WTC11 (cell line): ENCODE data around the gene PVALB. TPM values are rescaled to one million over a fixed set of nuclear protein-coding genes. Genes with fewer than 3 reads are reported as not detected.

Source experiments
- ATAC-seq: fragments of 200-7000 bp; cut with Tn5 transposase; 2 replicates; pipeline ENCODE4 v1.10.0; 2021; ENCODE audit warnings: mild to moderate bottlenecking, moderate library complexity
- CTCF ChIA-PET: fragments of 300-600 bp; sonication (Branson Sonifier 250); formaldehyde crosslinking; loops from one replicate; lab custom pipeline; 2021; ENCODE audit warnings: antibody characterized with exemption; lab: Charles Lee
- POLR2A ChIA-PET: fragments of 350-600 bp; sonication (Branson Sonifier 250); formaldehyde crosslinking; loops from one replicate; lab custom pipeline; 2021; ENCODE audit warnings: antibody characterized with exemption; lab: Charles Lee
- DNase-seq: peaks from one replicate; pipeline ENCODE4 v3.0.0; 2021; ENCODE audit warnings: low spot score
- H3K27ac Mint-ChIP-seq: 2 replicates; pipeline ENCODE4 v1.8.0; 2021; ENCODE audit warnings: mixed read lengths
- H3K27me3 Mint-ChIP-seq: 2 replicates; pipeline ENCODE4 v1.8.0; 2021; ENCODE audit warnings: low read depth, mild to moderate bottlenecking, moderate library complexity, mixed read lengths
- H3K36me3 Mint-ChIP-seq: 2 replicates; pipeline ENCODE4 v1.8.0; 2021; ENCODE audit warnings: mixed read lengths
- H3K4me1 Mint-ChIP-seq: 2 replicates; pipeline ENCODE4 v1.8.0; 2022; ENCODE audit warnings: mixed read lengths
- H3K4me3 Mint-ChIP-seq: 2 replicates; pipeline ENCODE4 v1.8.0; 2021; ENCODE audit warnings: mild to moderate bottlenecking, moderate library complexity, mixed read lengths
- H3K9me3 Mint-ChIP-seq: 2 replicates; pipeline ENCODE4 v1.8.0; 2021; ENCODE audit warnings: mixed read lengths
- AFF4 ChIP-seq: sonication (generic); formaldehyde crosslinking; IDR thresholded peaks from 2 replicates; pipeline ENCODE4 v1.8.1; 2023; ENCODE audit warnings: mild to moderate bottlenecking, missing genetic modification reagents, borderline replicate concordance
- ATF2 ChIP-seq: sonication (generic); formaldehyde crosslinking; IDR thresholded peaks from 2 replicates; pipeline ENCODE4 v1.8.1; 2022; ENCODE audit warnings: low read depth, missing genetic modification reagents, borderline replicate concordance
- ATF3 ChIP-seq: sonication (generic); formaldehyde crosslinking; conservative IDR thresholded peaks from 2 replicates; pipeline ENCODE4 v1.8.1; 2022; ENCODE audit warnings: mild to moderate bottlenecking, missing genetic modification reagents
- ATF6 ChIP-seq: sonication (generic); formaldehyde crosslinking; IDR thresholded peaks from 2 replicates; pipeline ENCODE4 v1.8.1; 2023; ENCODE audit warnings: mild to moderate bottlenecking, missing genetic modification reagents
- E2F5 ChIP-seq: sonication (generic); formaldehyde crosslinking; IDR thresholded peaks from 2 replicates; pipeline ENCODE4 v1.8.1; 2022; ENCODE audit warnings: mild to moderate bottlenecking, moderate library complexity, missing genetic modification reagents
- FOXJ3 ChIP-seq: sonication (generic); formaldehyde crosslinking; IDR thresholded peaks from 2 replicates; pipeline ENCODE4 v1.9.0; 2021; ENCODE audit warnings: missing genetic modification reagents, mild to moderate bottlenecking, borderline replicate concordance
- FOXP1 ChIP-seq: sonication (generic); formaldehyde crosslinking; IDR thresholded peaks from 2 replicates; pipeline ENCODE4 v1.8.0; 2022; ENCODE audit warnings: missing genetic modification reagents, mild to moderate bottlenecking, moderate library complexity, borderline replicate concordance
- GTF2I ChIP-seq: fragments of 250-450 bp; sonication (Bioruptor Pico); conservative IDR thresholded peaks from 2 replicates; pipeline ENCODE4 v1.4.0; 2021; ENCODE audit warnings: mild to moderate bottlenecking
- NFE2L1 ChIP-seq: sonication (generic); formaldehyde crosslinking; IDR thresholded peaks from 2 replicates; pipeline ENCODE4 v1.8.1; 2023; ENCODE audit warnings: missing genetic modification reagents
- NR2C2 ChIP-seq: sonication (generic); formaldehyde crosslinking; IDR thresholded peaks from 2 replicates; pipeline ENCODE4 v1.8.0; 2022; ENCODE audit warnings: mild to moderate bottlenecking, missing genetic modification reagents
- RELA ChIP-seq: sonication (generic); formaldehyde crosslinking; IDR thresholded peaks from 2 replicates; pipeline ENCODE4 v1.8.1; 2022; ENCODE audit warnings: missing genetic modification reagents, mild to moderate bottlenecking, borderline replicate concordance
- SMAD4 ChIP-seq: sonication (generic); formaldehyde crosslinking; IDR thresholded peaks from 2 replicates; pipeline ENCODE4 v1.8.0; 2022; ENCODE audit warnings: mild to moderate bottlenecking, missing genetic modification reagents
- STAT6 ChIP-seq: sonication (generic); formaldehyde crosslinking; conservative IDR thresholded peaks from 2 replicates; pipeline ENCODE4 v1.8.1; 2023; ENCODE audit warnings: mild to moderate bottlenecking, low read depth, missing genetic modification reagents, moderate library complexity
- TEAD1 ChIP-seq: sonication (generic); formaldehyde crosslinking; IDR thresholded peaks from 2 replicates; pipeline ENCODE4 v1.8.0; 2022; ENCODE audit warnings: mild to moderate bottlenecking, missing genetic modification reagents
- TEAD4 ChIP-seq: sonication (generic); formaldehyde crosslinking; IDR thresholded peaks from 2 replicates; pipeline ENCODE4 v1.8.0; 2022; ENCODE audit warnings: mild to moderate bottlenecking, missing genetic modification reagents
- TP53 ChIP-seq: sonication (generic); formaldehyde crosslinking; IDR thresholded peaks from 2 replicates; pipeline ENCODE4 v1.8.1; 2023; ENCODE audit warnings: mild to moderate bottlenecking, missing genetic modification reagents
- USF1 ChIP-seq: sonication (generic); formaldehyde crosslinking; IDR thresholded peaks from 2 replicates; pipeline ENCODE4 v1.8.0; 2022; ENCODE audit warnings: mild to moderate bottlenecking, missing genetic modification reagents
- ZNF121 ChIP-seq: sonication (generic); formaldehyde crosslinking; IDR thresholded peaks from 2 replicates; pipeline ENCODE4 v1.8.0; 2023; ENCODE audit warnings: missing genetic modification reagents
- ZNF281 ChIP-seq: sonication (generic); formaldehyde crosslinking; IDR thresholded peaks from 2 replicates; pipeline ENCODE4 v1.8.0; 2023; ENCODE audit warnings: mild to moderate bottlenecking, missing genetic modification reagents
- ZNF671 ChIP-seq: fragments of 250-450 bp; sonication (Bioruptor Pico); IDR thresholded peaks from 2 replicates; pipeline ENCODE4 v1.8.0; 2021; ENCODE audit warnings: mild to moderate bottlenecking
- total RNA-seq: library from RNA; stranded (reverse); gene quantifications from 3 replicates; pipeline ENCODE4 v1.2.3, GENCODE V29; 2021

The PVALB gene
- total RNA-seq, 1 experiment from 2014 or later: 2.7 TPM

GRCh38 chr22:36850056-36850455 lies 33.2 kb upstream of the PVALB start (continued):
- no peak for TF ChIP-seq ATF6 (CRISPR knock-in tag)
- no peak for TF ChIP-seq E2F5 (CRISPR knock-in tag)
- TF ChIP-seq FOXP1: no peak

GRCh38 chr22:36846949-36847348 lies 30.1 kb upstream of the PVALB start:
- ChIA-PET POLR2A (no interaction called here), CTCF (interaction anchor here (1.4 to 2.5 kb wide), 2 partner anchors 9 to 65 kb away, joined by 4 to 10 read pairs; no protein-coding TSS in a partner anchor)
- no peak for DNase-seq
- Mint-ChIP-seq H3K9me3 (no peaks in the 10 kb centered on the region), H3K27ac (no peak overlapping the region), H3K36me3 (no peaks in the 10 kb centered on the region), H3K4me3 (no peak overlapping the region), H3K4me1 (peaks cover 3% of the 10 kb centered on the region), H3K27me3 (peaks cover 7% of the 10 kb centered on the region)
- ATAC-seq: no peak
- TF ChIP-seq GTF2I (CRISPR knock-in tag): no peak
- no peak for TF ChIP-seq FOXJ3 (CRISPR knock-in tag)
- TF ChIP-seq TP53 (CRISPR knock-in tag): no peak
- no peak for TF ChIP-seq ATF3 (CRISPR knock-in tag)
- no peak for TF ChIP-seq AFF4 (CRISPR knock-in tag)
- no peak for TF ChIP-seq SMAD4 (CRISPR knock-in tag)
- TF ChIP-seq NFE2L1 (CRISPR knock-in tag): no peak
- no peak for TF ChIP-seq ATF2 (CRISPR knock-in tag)
- no peak for TF ChIP-seq USF1
- no peak for TF ChIP-seq TEAD4

- ChIA-PET CTCF (interaction anchor here (0.7 to 2.5 kb wide), 4 partner anchors 10 to 353 kb away, joined by 3 to 10 read pairs (median 5); no protein-coding TSS in a partner anchor), POLR2A (no interaction called here)
- ATAC-seq (no peak), DNase-seq (no peak)
- Mint-ChIP-seq H3K9me3 (no peaks in the 10 kb centered on the region), H3K36me3 (no peaks in the 10 kb centered on the region), H3K4me3 (no peak overlapping the region), H3K27ac (no peak overlapping the region), H3K27me3 (peaks cover 7% of the 10 kb centered on the region), H3K4me1 (peaks cover 2% of the 10 kb centered on the region)
- TF ChIP-seq STAT6 (no peak), ZNF121 (CRISPR knock-in tag) (no peak), RELA (no peak), TEAD1 (CRISPR knock-in tag) (no peak), ZNF671 (CRISPR knock-in tag) (no peak), NR2C2 (CRISPR knock-in tag) (no peak), ZNF281 (CRISPR knock-in tag) (no peak)
Measured at GRCh38 chr22:36846271-36846670, 29.4 kb upstream of the PVALB start.
